ENCODE results near the gene FILIP1.

DNA sequence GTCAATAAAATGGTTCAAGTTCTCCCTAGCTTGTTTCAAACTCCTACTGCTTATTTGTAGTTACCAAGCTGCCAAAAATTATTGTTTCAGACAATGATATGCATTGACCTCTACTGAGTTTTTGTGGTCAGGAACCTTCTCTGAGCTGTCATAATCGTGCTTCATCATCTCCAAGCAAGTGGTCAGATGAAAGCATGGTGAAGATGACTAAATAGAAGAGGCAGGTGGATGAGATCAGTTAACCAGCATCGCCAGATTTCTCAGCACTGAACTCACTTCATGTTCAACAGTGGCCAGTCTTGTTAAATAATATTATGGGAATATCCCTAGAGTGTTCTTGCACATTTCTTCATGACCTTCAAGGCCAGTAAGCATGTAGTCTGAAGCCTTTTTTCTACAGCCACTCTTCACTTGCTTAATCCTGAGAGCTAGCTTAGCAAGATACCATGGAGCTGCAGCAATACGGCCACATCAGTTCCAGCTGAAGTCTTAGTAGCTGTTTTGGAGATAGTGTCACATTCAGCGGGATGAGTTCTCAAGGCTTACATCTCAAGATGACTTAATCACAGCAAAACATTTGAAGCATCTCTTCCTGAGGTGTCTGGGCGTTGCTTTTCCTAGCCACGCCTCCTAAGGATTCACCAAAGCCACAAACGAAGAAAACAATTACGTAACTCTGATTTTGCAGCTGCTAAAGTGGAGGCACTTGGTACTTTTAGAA is 107.4 kb downstream of the FILIP1 start:
- TF ChIP-seq, protein P1, sequence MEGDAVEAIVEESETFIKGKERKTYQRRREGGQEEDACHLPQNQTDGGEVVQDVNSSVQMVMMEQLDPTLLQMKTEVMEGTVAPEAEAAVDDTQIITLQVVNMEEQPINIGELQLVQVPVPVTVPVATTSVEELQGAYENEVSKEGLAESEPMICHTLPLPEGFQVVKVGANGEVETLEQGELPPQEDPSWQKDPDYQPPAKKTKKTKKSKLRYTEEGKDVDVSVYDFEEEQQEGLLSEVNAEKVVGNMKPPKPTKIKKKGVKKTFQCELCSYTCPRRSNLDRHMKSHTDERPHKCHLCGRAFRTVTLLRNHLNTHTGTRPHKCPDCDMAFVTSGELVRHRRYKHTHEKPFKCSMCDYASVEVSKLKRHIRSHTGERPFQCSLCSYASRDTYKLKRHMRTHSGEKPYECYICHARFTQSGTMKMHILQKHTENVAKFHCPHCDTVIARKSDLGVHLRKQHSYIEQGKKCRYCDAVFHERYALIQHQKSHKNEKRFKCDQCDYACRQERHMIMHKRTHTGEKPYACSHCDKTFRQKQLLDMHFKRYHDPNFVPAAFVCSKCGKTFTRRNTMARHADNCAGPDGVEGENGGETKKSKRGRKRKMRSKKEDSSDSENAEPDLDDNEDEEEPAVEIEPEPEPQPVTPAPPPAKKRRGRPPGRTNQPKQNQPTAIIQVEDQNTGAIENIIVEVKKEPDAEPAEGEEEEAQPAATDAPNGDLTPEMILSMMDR (IDR thresholded peaks at IDR 0.05), result no peak
- TF ChIP-seq EP300 (IDR thresholded peaks at IDR 0.05) (no peak), POLR2A (IDR thresholded peaks at IDR 0.05) (no peak)

Measured in stomach (tissue), 4 donors.